ENCODE measurements around the gene OR10T2.
"Not testable (repeated sequence)": the region's sequence is repeated elsewhere in the genome, so short reads cannot be mapped to it uniquely, and the experiment has no call there.

OR10T2 gene, protein sequence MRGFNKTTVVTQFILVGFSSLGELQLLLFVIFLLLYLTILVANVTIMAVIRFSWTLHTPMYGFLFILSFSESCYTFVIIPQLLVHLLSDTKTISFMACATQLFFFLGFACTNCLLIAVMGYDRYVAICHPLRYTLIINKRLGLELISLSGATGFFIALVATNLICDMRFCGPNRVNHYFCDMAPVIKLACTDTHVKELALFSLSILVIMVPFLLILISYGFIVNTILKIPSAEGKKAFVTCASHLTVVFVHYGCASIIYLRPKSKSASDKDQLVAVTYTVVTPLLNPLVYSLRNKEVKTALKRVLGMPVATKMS

DNA sequence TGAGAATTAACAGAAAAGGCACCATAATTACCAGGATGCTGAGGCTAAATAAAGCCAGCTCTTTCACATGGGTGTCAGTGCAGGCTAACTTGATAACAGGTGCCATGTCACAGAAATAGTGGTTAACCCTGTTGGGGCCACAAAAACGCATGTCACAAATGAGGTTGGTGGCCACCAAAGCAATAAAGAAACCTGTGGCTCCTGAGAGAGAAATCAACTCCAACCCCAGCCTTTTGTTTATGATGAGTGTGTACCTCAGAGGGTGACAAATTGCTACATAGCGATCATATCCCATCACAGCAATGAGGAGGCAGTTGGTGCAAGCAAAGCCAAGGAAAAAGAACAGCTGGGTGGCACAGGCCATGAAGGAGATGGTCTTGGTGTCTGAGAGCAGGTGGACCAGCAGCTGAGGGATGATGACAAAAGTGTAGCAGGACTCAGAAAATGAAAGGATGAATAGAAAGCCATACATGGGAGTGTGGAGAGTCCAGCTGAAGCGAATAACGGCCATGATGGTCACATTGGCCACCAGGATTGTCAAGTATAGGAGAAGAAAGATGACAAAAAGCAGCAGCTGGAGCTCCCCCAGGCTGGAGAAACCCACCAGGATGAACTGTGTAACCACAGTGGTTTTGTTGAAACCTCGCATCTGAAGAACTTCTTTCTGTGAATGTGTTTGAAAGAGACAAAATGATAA, at the start of gene OR10T2:
Gene OR10T2, minus strand, starts transcription at position 649 of the 697 bp plus-strand sequence. Its CDS starts 0 bp downstream, at position 649.
- DNase-seq = no peak

DNA sequence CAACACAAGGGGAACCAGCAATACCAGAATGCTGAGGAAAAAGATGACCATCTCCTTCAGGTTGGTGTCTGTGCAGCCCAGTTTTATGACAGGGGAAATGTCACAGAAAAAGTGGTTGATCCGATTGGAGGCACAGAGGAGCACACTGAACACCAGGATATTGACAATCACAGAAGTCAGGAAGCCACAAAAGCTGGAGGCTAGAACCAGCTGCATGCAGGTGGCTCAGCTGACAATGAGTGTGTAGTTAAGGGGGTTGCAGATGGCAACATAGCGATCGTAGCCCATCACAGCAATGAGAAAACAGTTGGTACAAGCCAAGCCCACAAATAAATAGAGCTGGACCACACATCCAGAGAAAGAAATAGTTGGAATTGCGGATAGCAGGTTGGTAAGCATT, 46.1 kb upstream of the OR10T2 start:
- DNase-seq = no peak

DNA sequence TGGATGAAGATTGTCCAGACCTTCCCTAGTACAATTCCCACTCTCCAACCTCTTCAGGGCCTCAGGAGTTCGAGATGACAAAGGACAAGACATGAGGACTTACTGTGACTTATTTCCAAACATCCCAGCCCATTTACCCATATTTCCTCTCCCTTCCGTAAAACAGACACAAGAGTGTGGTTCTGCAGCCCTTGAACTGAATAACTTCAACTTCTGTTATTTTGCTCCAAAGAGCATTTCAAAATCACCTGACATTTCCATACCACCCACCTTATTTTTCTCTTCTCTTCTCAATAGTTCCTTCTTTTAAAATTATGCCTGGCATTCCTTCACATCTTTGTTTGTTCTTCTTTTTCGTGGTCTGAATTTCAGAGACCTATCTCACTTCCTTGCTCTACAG, 35.5 kb upstream of the OR10T2 start:
- DNase-seq = no peak

DNA sequence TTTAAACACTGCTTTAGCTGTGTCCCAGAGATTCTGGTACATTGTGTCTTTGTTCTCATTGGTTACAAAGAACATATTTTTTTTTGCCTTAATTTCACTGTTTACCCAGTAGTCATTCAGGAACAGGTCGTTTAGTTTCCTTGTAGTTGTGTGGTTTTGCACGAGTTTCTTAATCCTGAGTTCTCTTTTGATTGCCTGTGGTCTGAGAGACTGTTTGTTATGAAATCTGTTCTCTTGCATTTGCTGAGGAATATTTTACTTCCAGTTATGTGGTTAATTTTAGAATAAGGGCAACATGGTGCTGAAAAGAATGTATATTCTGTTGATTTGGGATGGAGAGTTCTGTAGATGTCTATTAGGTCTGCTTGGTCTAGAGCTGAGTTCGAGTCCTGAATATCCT, 30.9 kb upstream of the OR10T2 start:
- not testable (repeated sequence) for DNase-seq

DNA sequence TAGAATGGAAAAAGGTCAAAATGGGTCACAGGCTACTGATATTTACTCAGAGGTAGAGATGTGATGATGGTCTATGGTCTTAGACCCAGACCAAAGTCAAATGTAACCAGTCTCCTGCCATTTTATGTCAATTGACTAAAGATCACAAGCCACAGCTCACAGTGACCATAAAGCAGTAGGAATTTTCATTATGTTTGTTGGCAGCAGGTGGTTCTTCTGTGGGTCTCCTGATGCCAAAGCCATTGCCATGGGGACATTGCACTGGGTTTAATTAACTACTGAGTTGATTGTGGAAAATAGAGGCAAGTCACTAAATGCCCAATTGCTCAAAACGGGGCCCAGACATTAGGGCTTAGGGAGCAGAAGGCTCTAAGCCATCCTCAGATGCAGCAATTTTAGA, 26.9 kb upstream of the OR10T2 start, which contains the start of gene OR10K2:
Gene OR10K2, minus strand, starts transcription at position 101 of the 400 bp plus-strand sequence. CDS start 5,371 bp downstream, outside the sequence.
- no peak for DNase-seq

DNA sequence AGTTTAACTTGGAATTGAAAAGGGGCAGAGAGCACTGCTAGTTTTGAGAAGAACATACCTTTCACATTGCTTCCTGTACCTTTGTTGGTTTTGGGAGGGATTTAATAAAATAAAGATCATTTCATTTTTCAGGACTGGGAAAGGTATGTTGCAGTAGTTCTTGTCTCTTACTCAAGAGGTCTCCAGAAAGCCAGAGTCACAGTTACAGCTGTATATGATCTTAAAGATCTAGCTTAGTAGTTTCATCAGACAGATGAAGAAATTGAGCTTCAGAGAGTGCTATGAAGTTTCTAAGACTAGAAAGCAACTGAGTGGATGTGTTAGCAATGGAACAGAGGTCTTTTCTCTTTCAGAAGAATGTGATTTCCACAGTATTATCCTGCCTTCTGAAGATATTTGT, 25.8 kb upstream of the OR10T2 start:
- DNase-seq = no peak

DNA sequence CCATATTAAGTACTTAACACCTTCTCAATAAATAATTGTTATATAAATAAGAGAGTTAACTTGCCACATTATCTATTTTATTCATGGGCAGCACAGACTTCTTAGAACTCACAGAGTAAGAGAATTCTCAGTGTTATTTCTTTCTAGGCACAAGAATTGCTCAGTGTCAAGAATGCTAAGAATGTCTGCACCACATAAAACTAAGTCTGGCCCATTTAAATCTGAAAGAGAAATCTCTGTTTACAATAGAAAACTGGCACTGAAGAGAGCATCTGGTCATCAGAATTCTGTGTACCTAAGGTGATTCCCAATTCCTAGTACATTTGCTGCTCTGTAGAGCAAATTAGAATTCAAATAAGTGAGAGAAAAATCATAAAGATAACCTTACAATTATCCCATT, 22.9 kb upstream of the OR10T2 start:
- DNase-seq = no peak

DNA sequence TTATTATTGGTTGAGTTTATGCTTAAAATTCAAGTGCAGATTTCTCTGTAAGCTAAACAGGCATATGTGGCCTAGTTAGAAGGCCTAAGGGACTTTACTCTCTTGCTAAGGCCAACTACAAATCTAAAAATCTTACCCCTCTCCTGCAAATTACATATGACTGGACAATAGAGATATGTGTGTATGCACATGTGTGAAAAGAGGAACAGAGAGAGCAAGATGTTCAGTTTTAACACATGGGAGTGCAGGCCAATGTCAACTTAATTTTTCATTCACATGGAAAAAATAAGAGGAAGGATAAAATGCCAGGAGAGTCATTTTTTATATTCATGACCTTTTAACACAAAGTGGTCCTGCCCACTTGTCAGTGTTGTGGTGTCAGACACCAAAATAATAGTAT, 18.3 kb upstream of the OR10T2 start:
- DNase-seq = no peak

DNA sequence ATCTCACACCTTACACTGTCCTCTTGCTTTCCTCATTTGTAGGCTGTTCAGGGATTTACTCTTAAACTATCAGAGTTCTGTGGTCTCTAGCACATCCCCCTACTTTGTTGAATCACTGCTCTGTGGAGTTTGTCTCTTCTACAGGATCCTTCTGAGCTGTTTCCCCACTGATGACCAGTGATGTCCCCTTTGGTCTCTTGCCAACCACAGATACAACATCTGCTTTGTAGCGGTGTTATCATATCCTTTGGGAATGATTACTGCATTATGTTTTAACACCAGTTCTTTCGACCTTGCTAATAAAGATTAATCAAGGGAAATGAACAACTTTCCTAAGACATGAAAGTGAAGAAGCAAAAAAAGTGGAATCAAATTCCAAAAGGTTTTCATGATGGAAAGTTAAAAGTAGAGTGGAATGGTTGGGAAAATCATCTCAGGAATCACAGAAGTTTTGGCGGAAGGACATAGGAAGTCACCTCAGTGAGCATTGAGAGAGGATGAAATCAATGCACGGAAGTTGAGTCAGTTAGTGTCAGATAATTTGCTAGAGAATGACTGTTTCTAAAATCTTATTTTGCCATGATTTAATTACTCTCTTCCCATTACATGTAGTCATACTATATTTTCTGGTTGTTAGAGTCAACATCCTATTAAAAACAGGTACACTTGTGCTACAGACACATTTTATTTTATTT, 15.5 kb upstream of the OR10T2 start:
- no peak for DNase-seq

DNA sequence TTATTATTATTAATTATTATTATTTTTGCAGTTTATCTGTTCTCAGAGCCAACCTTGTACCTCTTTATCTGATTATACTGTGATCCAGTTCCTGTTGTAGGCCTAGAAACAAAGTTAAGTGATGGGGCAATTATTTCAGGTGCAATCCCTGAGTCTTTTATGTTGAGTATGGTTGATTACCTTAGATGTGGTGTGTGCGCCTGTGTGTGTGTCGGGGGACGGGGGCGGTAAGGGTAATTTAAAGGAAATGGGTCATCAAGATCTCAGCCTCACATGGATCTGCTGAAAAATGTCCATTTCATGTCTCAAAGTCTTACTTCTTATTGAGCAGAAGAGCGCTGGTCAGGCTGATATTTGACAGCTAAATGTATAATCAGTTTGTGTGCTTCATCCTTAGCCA, 7.8 kb upstream of the OR10T2 start:
- DNase-seq = no peak

DNA sequence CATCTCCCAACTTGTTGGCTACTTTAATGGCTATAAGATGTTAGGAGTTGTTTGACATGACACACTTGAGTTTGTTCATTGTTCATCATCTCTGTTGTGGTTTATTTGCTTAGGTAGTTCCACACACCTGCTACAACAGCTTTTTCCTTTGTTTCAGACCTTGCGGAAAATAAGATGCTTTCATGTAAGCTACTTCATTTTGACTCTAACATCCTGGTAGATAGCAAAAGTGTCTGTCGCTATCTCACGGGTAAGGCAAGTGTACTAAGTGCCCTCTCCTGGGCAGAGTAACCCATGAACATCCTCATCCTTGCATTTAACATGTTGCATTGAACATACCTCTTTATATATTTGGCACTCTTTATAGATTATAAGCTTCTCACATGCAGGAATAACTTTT, 1.6 kb upstream of the OR10T2 start:
- DNase-seq = no peak

DNA sequence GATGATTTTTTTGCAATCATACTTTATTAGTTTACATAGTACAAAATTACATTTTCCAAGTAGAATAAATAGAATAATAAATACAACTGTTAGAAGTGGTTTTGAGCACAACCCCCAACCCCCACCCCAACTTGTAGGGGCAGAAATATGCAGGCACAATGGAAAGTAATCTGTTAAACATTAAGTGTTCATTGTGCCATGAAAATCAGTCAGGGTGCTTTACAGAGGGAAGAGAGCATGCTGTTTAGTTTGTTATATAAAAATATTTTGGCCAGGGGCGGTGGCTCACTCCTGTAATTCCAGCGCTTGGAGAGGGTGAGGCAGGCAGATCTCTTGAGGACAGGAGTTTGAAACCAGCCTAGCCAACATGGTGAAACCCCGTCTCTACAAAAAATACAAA, 2.6 kb downstream of the OR10T2 start:
- no peak for DNase-seq

DNA sequence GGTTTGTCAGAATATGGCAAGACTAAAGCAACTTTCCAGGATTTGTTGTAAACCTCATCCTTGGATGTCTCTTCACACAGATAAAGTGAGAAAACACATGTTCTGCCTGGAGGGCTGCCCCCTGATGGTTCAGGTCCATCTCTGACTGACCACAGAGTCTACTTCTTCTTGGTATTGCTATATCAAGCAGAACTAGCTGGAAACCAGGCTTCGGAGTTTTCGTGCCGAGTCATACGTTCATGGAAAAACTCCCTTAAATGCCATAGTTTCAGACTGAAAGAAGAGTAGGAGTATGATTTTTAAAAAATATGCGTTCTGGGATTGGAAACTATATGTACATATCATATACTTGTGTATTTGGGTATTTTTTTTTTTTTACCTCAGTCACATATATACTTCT, 5.8 kb downstream of the OR10T2 start:
- no peak for DNase-seq

DNA sequence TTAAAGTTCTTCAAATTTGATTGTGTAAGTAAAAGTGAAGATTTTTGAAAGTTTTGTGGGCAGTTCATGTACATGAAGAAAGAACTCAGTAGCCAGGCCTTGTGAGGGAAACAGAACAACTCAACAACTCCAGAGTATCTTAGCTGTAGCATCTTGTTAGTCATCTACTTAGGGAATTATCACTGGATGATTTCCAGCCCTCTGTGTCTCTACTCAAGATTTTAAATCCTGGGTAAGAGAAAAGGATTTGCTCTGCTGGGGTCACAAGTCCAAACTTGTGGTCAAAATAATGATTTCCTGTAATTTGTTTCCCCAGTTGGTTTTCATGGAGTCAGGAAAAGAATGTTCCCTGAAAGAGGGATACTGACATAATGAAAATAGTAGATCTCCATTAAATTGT, 8.2 kb downstream of the OR10T2 start:
- no peak for DNase-seq

DNA sequence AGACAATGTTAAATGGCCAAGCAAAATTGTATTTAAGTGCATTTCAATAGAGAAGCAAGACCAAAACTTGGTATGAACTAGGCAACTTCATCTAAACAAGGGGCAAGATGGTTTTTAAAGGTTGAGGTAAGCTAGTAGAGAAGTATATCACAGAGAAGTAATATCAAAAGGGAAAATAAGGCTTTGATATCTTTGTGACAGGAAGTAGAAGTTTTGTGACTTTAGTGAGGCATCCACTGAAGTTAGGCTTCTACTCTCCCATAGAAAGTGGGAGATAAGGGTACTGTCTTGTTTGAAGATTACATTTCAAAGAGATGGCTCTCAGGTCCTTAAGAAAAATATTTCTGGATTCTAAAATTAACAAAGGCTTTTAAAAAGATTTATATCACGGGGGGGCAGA, 8.9 kb downstream of the OR10T2 start:
- DNase-seq = no peak

DNA sequence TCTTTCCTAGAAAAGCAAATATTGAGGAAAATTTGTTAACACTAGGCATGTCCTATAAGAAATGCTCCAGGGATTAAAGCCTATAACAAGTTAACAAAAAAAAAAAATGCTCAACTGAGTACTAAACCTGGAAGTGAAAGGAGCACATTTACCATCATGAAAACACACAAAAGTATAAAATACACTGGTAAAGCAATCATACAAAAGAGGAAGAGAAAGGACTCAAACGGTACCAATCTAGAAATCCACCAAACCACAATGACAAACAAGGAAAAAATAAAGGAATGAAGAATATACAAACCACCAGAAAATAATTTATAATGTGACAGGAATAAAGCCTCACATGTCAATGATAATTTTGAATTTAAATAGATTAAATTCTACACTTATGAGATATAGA, 24.4 kb downstream of the OR10T2 start:
- DNase-seq = no peak

DNA sequence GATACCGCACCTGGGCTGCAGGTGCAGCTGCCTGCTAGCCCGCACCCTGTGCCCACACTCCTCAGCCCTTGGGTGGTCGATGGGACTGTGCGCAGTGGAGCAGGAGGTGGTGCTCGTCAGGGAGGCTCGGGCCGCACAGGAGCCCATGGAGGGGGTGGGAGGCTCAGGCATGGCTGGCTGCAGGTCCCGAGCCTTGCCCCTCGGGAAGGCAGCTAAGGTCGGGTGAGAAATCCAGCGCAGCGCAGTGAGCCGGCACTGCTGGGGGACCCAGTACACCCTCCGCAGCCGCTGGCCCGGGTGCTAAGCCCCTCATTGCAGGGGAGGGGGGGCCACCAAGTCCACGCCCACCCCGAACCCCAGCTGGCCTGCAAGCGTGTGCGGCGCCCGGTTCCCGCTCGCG, 25.2 kb downstream of the OR10T2 start:
- not testable (repeated sequence) for DNase-seq

DNA sequence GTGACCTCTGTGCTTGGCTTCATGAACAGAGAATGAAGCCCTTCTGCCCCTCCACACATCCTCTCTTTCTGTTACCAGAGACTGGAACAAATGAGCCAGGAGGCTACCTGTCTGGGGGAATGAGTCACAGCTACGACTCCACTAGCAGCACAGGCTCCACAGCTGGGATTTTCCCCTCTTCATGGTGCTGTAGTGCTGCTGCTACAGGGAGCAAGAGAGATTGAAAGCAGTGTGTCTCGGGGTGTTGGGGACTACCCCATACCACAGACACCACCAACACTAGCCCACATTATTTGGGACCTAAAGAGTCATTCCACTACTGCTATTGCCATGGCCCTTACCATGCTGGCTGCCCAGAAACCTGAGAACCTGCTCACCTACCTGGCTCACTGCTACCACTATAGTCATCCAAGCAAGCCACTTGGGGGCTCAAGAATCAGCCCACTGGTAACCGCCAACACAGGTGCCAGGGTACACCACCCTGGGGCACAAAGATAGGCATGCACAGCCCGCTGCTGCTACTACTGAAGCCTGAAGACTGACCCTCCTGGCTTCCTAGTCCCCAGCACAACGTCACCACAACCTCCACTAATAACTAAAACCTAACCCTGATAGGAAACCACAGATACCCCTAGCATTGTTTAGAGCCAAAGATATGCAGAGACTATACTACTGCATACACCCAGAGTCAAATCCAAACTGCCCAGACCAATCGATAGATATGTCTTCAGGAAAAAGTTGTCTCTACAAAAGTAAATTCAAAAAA, 27.9 kb downstream of the OR10T2 start:
- DNase-seq = no peak

DNA sequence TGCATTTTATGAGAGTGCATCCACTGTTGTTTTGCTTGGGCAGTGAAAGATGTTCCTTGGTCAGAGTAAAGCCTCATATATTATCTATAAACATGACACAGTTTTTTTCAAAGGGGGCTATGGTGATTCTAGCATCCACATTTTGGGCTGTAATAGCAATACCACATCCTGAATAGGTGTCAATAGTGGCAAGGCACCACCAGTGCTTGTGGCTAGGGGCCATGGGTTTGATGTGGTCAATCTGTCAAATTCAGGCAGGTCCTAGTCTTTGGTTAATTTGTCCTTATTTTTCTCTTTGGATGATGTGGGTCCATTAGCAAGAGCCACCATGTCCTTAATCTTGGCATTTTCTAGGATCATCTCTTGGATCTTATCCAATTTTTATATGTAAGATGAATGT, 32.5 kb downstream of the OR10T2 start:
- DNase-seq = no peak

DNA sequence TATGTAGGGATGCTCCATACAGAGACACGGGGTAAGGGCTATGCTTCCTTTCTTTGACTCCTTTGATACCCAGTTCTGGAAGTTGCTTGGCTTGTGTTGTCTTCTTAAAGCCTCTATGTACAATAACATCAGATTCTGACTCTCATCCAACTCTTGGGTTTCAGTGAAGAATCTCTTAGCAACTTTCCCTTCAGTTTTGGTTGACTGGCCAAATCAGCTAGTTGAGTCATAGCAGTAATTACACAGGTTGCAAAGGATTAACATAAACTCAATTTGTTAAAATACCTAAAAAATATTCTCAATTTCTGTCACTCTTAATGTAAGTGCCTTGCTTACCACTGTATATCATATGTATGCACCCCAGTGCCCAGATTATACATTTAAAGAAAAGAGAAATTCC, 36.3 kb downstream of the OR10T2 start:
- no peak for DNase-seq

DNA sequence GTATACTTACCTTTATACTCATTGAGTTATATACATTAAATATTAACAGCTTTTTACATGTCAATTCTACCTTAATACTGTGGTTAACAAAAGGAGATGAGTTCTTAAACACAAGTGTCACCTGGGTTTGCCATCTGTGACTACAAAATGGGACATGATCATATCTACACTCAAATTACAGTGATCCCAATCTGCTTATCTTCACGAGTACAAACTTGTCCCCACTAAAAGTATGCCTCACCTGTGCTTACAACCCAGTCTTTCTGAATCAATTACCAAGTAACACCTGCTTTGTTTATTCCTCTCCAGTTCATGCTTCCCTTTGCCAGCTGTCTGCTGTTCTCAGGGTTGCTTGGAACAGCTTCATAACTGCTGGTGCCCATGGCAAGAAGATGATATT, 36.8 kb downstream of the OR10T2 start:
- no peak for DNase-seq

DNA sequence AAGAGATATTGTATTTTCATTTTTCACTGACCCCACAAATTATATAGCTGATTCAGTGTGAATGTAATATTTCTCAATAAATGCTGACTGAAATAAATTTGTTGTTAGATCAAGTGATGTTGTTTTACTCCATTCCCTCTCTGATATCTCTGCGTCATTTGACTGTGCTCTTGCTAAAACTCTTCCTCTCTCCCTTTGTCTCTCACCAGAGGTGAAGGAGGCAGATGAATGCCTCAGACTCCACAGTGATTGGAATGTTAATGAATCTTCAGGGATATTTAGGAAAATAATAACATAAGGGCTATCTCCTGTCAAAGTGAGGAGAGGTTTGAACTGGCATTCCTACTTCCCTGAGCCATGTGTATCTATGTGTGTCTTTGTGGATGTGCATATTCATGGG, 41.8 kb downstream of the OR10T2 start:
- no peak for DNase-seq

Data from hypothalamus (tissue), 51 donors.